Breast epithelium (tissue), 4 donors: Measurements from ENCODE around the gene ACVR1. TPM values are rescaled to one million over a fixed set of nuclear protein-coding genes. Genes with fewer than 3 reads are reported as not detected.

Experiments
- DNase-seq, 2 donors: peaks; one replicate each; pipeline ENCODE4 v3.0.0-alpha.2; 2019; ENCODE audit warnings: low spot score in 2 of 2
- H3K27ac ChIP-seq, 2 donors: fragments of 200-600 bp; sonication (generic) in 1 of 2; one replicate each; pipeline ENCODE4 v1.5.1; 2016 to 2019; ENCODE audit warnings: mild to moderate bottlenecking in 1 of 2
- H3K27me3 ChIP-seq, 2 donors: fragments of 200-600 bp; sonication (generic) in 1 of 2; one replicate each; pipeline versions ENCODE4 v1.5.1 to v1.6.0; 2017 to 2019; ENCODE audit warnings: control low read depth in 1 of 2, mild to moderate bottlenecking in 1 of 2
- H3K36me3 ChIP-seq: fragments of 200-600 bp; one replicate; pipeline ENCODE4 v1.5.1; 2019
- H3K4me1 ChIP-seq, 2 donors: fragments of 200-600 bp; sonication (generic); one replicate each; pipeline ENCODE4 v1.5.1; 2016 to 2019; ENCODE audit warnings: control low read depth in 1 of 2
- H3K4me3 ChIP-seq, 3 donors: fragments of 200-600 bp; sonication (generic); 1 replicate in 2 of 3; 2 replicates in 1 of 3; pipeline ENCODE4 v1.5.1; 2016 to 2019; ENCODE audit warnings: mild to moderate bottlenecking in 3 of 3, moderate library complexity in 2 of 3
- H3K9me3 ChIP-seq, 2 donors: fragments of 200-600 bp; sonication (generic) in 1 of 2; one replicate each; pipeline ENCODE4 v1.5.1; 2016 to 2019; ENCODE audit warnings: control low read depth in 1 of 2
- POLR2A ChIP-seq: fragments of 450-650 bp; IDR thresholded peaks from one replicate; pipeline ENCODE4 v1.6.1; 2016; ENCODE audit warnings: antibody characterized with exemption, mild to moderate bottlenecking, moderate library complexity
- POLR2AphosphoS5 ChIP-seq, 3 donors: sonication (generic); formaldehyde crosslinking; IDR thresholded peaks; one replicate each; pipeline ENCODE4 v1.6.1; 2017; ENCODE audit warnings: antibody characterized with exemption in 3 of 3
- intact Hi-C: fragments of 100-400 bp; cut with DNase I; formaldehyde crosslinking; loops from one replicate; pipeline ENCODE4 v1.15.1; 2023; ENCODE audit warnings: low total_unique reads
- total RNA-seq, 3 donors: library from RNA; depleted of rRNA; stranded (reverse); fragments of >200 nt; gene quantifications; one replicate each; pipeline ENCODE4 v1.1.0, GENCODE V29; 2016
- TF ChIP-seq, protein P1 (sequence below), 3 donors: fragments of 450-650 bp; IDR thresholded peaks; one replicate each; pipeline ENCODE4 v1.5.1; 2016 to 2017; ENCODE audit warnings: antibody characterized with exemption in 3 of 3, mild to moderate bottlenecking in 3 of 3, moderate library complexity in 3 of 3

Gene ACVR1
- total RNA-seq, 3 donors from 2014 or later: 31.5 to 45.4 (median 32.8) TPM

DNA sequence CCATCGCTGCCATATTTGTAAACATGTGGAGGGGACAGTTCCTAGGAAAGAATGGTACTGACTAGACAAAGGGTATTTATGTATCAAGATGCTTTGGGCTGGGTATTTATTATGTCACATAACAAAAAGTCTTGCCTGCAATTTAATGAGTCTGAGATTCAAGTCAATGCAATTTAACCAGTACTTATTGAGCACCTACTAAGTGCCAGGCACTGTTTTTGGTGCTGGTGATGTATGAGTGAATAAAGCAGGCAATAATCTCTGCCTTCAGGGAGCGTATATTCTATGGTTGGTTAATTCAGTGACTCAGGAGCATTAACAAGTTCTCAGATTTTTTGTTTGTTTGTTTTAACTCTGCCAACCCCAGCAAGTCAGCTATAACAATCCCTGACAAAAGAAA is 24.6 kb upstream of the ACVR1 start:
- TF ChIP-seq POLR2A (no peak), POLR2AphosphoS5 (IDR thresholded peaks at IDR 0.05) (no peak)
- TF ChIP-seq, protein P1, sequence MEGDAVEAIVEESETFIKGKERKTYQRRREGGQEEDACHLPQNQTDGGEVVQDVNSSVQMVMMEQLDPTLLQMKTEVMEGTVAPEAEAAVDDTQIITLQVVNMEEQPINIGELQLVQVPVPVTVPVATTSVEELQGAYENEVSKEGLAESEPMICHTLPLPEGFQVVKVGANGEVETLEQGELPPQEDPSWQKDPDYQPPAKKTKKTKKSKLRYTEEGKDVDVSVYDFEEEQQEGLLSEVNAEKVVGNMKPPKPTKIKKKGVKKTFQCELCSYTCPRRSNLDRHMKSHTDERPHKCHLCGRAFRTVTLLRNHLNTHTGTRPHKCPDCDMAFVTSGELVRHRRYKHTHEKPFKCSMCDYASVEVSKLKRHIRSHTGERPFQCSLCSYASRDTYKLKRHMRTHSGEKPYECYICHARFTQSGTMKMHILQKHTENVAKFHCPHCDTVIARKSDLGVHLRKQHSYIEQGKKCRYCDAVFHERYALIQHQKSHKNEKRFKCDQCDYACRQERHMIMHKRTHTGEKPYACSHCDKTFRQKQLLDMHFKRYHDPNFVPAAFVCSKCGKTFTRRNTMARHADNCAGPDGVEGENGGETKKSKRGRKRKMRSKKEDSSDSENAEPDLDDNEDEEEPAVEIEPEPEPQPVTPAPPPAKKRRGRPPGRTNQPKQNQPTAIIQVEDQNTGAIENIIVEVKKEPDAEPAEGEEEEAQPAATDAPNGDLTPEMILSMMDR (IDR thresholded peaks at IDR 0.05): no peak

DNA sequence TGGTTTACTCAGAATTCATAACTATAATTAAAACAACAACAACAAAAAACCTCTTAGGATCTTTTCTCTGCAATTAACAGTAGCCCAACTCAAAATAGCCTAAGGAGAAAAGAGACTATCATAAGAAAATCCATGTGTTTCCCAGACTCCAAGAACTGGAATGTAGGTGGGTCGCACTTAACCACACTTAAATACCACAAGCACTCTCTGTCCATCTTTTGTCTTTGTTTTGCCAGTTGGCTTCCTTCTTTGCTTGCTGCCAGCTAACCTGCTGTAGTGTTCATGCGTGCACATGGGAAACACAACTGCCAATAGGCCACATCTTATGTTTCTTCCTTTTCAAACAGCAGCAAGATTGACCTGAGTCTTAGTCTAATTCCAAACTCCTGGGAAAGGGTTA is 24.1 kb upstream of the ACVR1 start:
- TF ChIP-seq, protein P1 (IDR thresholded peaks at IDR 0.05): no peak
- TF ChIP-seq POLR2AphosphoS5 (IDR thresholded peaks at IDR 0.05) (no peak), POLR2A (no peak)
- no peaks in the 10 kb centered on the region for H3K27me3 ChIP-seq
- no peak for DNase-seq
- H3K4me3 ChIP-seq: no peak overlapping the region
- no peaks in the 10 kb centered on the region for H3K9me3 ChIP-seq
- intact Hi-C loops: no loop called here
- H3K36me3 ChIP-seq: no peaks in the 10 kb centered on the region
- peaks cover 0 to 5% of the 10 kb centered on the region in 2 donors for H3K4me1 ChIP-seq
- H3K27ac ChIP-seq: peak overlapping the region in 1 of 2 donors; percentile 17

More for the DNA sequence above, 24.6 kb upstream of the ACVR1 start:
- Histone ChIP-seq H3K4me3 (no peak overlapping the region), H3K27me3 (no peaks in the 10 kb centered on the region), H3K4me1 (peaks cover 0 to 5% of the 10 kb centered on the region in 2 donors), H3K36me3 (no peaks in the 10 kb centered on the region), H3K9me3 (no peaks in the 10 kb centered on the region), H3K27ac (peak overlapping the region in 1 of 2 donors; percentile 0)
- intact Hi-C loops: no loop called here
- DNase-seq: no peak

DNA sequence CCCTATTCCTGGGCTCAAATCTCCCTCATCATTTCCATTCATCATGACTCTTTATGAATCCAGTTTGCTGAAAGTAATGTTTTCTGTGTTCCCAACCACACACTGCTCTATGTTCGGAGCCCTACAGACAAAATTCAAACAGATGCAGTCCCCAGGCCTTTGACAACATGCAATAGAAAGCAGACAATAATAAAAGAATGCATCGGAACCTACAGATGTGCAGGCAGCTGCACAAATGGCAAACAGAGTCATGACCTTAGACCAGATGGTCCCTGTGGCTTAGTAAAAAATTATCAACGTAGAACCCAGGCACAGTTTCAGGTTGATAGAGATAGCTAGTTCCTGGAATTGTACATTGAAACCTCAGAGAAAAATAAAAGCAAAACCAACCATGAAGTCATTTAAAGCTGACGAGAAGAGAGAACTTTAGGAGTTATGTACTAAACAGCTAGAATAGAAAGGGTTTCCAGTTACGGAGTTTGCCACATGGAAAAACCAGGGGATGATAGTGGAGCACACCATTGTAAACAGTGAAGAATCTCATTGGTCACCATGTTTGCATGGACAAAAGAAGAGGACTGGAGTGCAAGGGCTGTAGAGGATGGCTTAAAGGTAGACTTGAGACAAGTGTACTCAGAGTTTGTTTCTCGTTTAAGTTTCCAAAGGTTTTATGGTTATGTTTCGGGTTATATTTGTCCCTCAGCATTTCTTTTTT is 23.2 kb upstream of the ACVR1 start:
- intact Hi-C loops: no loop called here
- no peaks in the 10 kb centered on the region for H3K27me3 ChIP-seq

DNA sequence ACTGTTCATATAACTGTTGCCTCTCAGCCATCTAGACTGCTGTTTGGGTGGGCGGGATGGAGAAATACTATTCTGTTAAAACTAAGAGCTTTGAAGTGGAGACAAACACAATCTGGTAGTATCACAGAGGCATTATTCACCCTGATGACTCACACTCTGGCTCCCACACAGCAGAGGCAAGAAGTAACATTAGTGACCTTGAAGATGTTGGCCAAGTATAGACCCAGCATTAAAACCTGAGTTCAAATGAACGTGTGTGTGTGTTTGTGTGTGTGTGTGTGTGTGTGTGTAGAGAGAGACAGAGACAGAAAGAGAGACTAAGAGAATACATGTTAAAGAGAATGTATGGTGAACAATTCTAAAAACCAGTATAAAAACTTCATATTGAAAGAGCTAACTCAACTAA is 22.5 kb upstream of the ACVR1 start:
- no peaks in the 10 kb centered on the region for H3K9me3 ChIP-seq
- no peaks in the 10 kb centered on the region for H3K27me3 ChIP-seq
- no peaks in the 10 kb centered on the region for H3K36me3 ChIP-seq
- peak overlapping the region; percentile 11 to 52 for H3K27ac ChIP-seq
- TF ChIP-seq, protein P1 (IDR thresholded peaks at IDR 0.05): no peak
- TF ChIP-seq POLR2AphosphoS5 (IDR thresholded peaks at IDR 0.05) (no peak), POLR2A (no peak)
- DNase-seq: no peak
- no peak overlapping the region for H3K4me3 ChIP-seq
- intact Hi-C loops: no loop called here
- peaks cover 0 to 5% of the 10 kb centered on the region in 2 donors for H3K4me1 ChIP-seq

More for the DNA sequence above, 23.2 kb upstream of the ACVR1 start:
- no peak for DNase-seq
- Histone ChIP-seq H3K9me3 (no peaks in the 10 kb centered on the region), H3K4me1 (peaks cover 0 to 5% of the 10 kb centered on the region in 2 donors), H3K4me3 (no peak overlapping the region), H3K36me3 (no peaks in the 10 kb centered on the region), H3K27ac (peak overlapping the region; percentile 11 to 17)
- TF ChIP-seq POLR2AphosphoS5 (IDR thresholded peaks at IDR 0.05) (no peak), POLR2A (no peak)
- TF ChIP-seq, protein P1 (IDR thresholded peaks at IDR 0.05): no peak

DNA sequence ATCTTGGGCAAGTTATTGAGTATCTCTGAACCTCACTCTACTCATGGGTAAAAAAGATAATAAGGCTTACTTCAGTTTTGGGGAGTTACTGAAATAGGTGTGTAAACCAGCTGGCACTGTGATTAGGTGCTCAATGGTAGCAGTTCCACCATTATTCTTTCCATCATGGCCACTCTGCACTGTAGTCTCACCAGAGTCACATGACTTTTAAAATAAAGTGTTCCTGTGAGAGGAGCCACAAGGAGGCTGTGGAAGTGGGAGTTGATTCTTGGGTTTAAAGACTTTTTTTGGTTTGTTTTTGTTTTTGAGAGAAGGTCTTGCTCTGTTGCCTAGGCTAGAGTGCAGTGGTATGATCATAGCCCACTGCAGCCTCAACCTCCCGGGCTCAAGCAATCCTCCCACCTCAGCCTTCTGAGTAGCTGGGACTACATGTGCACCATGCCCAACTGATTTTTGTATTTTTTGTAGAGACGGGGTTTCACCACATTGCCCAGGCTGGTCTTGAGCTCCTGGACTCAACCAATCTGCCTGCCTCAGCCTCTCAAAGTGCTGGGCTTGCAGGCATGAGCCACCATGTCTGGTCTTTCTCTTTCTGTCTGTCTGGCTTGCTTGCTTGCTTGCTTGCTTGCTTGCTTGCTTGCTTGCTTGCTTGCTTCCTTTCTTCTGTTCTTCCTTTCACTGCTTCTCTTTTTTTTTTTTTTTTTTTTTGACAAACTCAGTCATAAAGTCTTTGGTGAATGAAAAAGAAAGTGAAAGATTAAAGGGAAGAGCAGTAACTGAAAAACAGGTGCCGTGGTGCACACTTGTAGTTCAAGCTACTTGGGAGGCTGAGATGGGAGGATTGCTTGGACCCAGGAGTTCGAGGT is 21.2 kb upstream of the ACVR1 start:
- H3K4me1 ChIP-seq: peaks cover 0 to 5% of the 10 kb centered on the region in 2 donors
- H3K36me3 ChIP-seq: no peaks in the 10 kb centered on the region
- intact Hi-C loops: no loop called here
- H3K27me3 ChIP-seq: no peaks in the 10 kb centered on the region
- TF ChIP-seq, protein P1 (IDR thresholded peaks at IDR 0.05): no peak
- TF ChIP-seq POLR2AphosphoS5 (IDR thresholded peaks at IDR 0.05) (no peak), POLR2A (no peak)
- H3K27ac ChIP-seq: no peak overlapping the region
- DNase-seq: no peak
- no peak overlapping the region for H3K4me3 ChIP-seq
- H3K9me3 ChIP-seq: no peaks in the 10 kb centered on the region
